ENCODE data around the gene SIX6. TPM values are rescaled to one million over a fixed set of nuclear protein-coding genes. Genes with fewer than 3 reads are reported as not detected.
A peak's percentile ranks its signal among the peaks of the same experiment; 100 is the strongest.
"Not testable (repeated sequence)": the region's sequence is repeated elsewhere in the genome, so short reads cannot be mapped to it uniquely, and the experiment has no call there.

The SIX6 gene
- 1.1 TPM for polyA plus RNA-seq (2013, experiment 1 of 2)
- 1.1 TPM for polyA plus RNA-seq (2013, experiment 2 of 2)

DNA sequence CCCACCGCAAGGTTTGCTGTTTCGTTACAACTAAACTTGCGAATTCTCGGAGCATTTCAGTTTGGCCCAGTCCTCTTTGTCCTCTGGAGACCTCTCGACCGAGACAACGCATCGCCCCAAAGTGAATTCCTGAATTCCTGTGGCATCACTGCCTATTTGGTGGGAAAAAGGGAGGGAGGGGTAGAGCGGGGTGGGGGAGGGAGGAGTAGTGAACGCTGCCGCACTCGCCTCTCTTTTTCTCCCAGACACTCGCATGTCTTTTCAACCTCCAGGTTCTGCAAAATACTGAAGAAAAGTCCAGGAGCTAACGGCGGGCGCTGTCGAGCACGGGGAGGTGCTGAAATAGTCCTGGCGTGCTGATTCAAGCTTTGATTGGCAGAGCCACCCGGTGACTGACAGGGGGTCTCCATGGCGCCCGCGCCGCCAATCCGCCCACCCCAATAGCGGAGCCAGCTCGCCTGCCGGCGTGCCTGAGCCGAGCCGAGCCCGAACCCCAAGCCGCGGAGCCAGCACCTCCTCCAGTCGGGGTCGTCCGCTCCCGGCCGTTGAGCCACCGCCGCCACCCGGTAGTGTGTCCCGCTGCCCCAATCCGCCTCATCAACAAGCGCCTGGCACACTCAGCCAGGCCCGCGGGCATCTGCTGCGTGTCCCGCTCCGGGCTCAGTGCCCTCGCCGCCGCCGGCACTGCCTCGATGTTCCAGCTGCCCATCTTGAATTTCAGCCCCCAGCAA, at the start of gene SIX6:
SIX6 (plus strand) TSS at position 440 of the 731 bp plus-strand sequence; CDS start at position 693, 253 bp downstream.
- peak; percentile 80 for DNase-seq (ENCODE audit: low spot score)
- H3K4me3 ChIP-seq (ENCODE audit: low read length in 2 of 2): peak within 1 kb of the TSS in 1 of 2 donors; percentile 69

DNA sequence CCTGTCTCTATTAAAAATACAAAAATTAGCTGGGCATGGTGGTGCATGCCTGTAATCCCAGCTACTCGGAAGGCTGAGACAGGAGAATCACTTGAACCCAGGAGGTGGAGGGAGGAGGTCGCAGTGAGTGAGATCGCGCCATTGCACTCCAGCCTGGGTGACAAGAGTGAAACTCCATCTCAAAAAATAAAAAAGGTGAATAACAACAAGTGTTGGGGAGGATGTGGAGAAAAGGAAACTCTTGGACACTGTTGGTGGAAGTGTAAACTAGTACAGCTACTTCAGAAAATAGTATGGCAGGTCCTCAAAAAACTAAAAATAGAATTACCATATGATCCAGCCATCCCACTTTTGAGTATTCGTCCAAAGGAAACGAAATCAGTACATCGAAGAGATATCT, 28.7 kb upstream of the SIX6 start:
- not testable (repeated sequence) for H3K23ac ChIP-seq (ENCODE audit: low read depth, low read length, poor library complexity); H2BK15ac ChIP-seq (ENCODE audit: low read length); H2BK12ac ChIP-seq (ENCODE audit: low read length); H3K14ac ChIP-seq (ENCODE audit: low read length); H2BK120ac ChIP-seq (ENCODE audit: low read depth, low read length); H3K4me1 ChIP-seq (ENCODE audit: control insufficient read depth in 2 of 2, insufficient read depth in 1 of 2, low read depth in 1 of 2, low read length in 2 of 2); H3K9ac ChIP-seq (ENCODE audit: low read depth, low read length, poor library complexity); H2AK5ac ChIP-seq (ENCODE audit: low read depth, low read length); H3K4ac ChIP-seq (ENCODE audit: low read length); H3K27ac ChIP-seq (replicated peaks; ENCODE audit: low read length); H4K8ac ChIP-seq (ENCODE audit: low read depth, low read length); H4K91ac ChIP-seq (ENCODE audit: low read depth, low read length, poor library complexity); H2AFZ ChIP-seq (ENCODE audit: low read length); H3K79me1 ChIP-seq (ENCODE audit: low read depth, low read length); H3K9me3 ChIP-seq (replicated peaks in 1 of 2; ENCODE audit: control insufficient read depth in 2 of 2, insufficient read depth in 1 of 2, low read depth in 1 of 2, low read length in 2 of 2); H3K4me2 ChIP-seq (ENCODE audit: insufficient read depth, low read length, poor library complexity, severe bottlenecking); H3K18ac ChIP-seq (ENCODE audit: low read length); H3K4me3 ChIP-seq (ENCODE audit: low read length in 2 of 2); H3K36me3 ChIP-seq (replicated peaks in 1 of 2; ENCODE audit: control insufficient read depth in 2 of 2, insufficient read depth in 2 of 2, low read length in 2 of 2); H2BK5ac ChIP-seq (ENCODE audit: low read length); DNase-seq (ENCODE audit: low spot score)
- WGBS, 2 donors (ENCODE audit: extremely low coverage in 2 of 2, insufficient read length in 2 of 2, insufficient replicate concordance in 1 of 2): no CpG with 5 or more reads among the region's 7 CpGs
- peaks cover 0 to 11% (median 0%) of the 10 kb centered on the region in 3 experiments for H3K27me3 ChIP-seq (ENCODE audit: control insufficient read depth in 3 of 3, insufficient read depth in 3 of 3, low read depth in 1 of 3, low read length in 3 of 3)

More for the DNA sequence above, at the start of gene SIX6:
- Histone ChIP-seq H2BK5ac (ENCODE audit: low read length) (peak within 1 kb of the TSS; percentile 71), H3K14ac (ENCODE audit: low read length) (peak within 1 kb of the TSS; percentile 40), H3K18ac (ENCODE audit: low read length) (peak within 1 kb of the TSS; percentile 89), H3K79me1 (ENCODE audit: low read depth, low read length) (no peaks in the 10 kb centered on the region), H2AFZ (ENCODE audit: low read length) (peak within 1 kb of the TSS; percentile 73), H2BK12ac (ENCODE audit: low read length) (no peak within 1 kb of the TSS), H3K4me1 (ENCODE audit: control insufficient read depth in 2 of 2, insufficient read depth in 1 of 2, low read depth in 1 of 2, low read length in 2 of 2) (peaks cover 0 to 23% of the 10 kb centered on the region in 2 donors), H3K9me3 (replicated peaks in 1 of 2; ENCODE audit: control insufficient read depth in 2 of 2, insufficient read depth in 1 of 2, low read depth in 1 of 2, low read length in 2 of 2) (no peaks in the 10 kb centered on the region), H3K4me2 (ENCODE audit: insufficient read depth, low read length, poor library complexity, severe bottlenecking) (peak within 1 kb of the TSS; percentile 87), H4K91ac (ENCODE audit: low read depth, low read length, poor library complexity) (no peak within 1 kb of the TSS), H2AK5ac (ENCODE audit: low read depth, low read length) (peak within 1 kb of the TSS; percentile 92), H2BK120ac (ENCODE audit: low read depth, low read length) (peak within 1 kb of the TSS; percentile 95), H3K23ac (ENCODE audit: low read depth, low read length, poor library complexity) (peak within 1 kb of the TSS; percentile 83), H3K36me3 (replicated peaks in 1 of 2; ENCODE audit: control insufficient read depth in 2 of 2, insufficient read depth in 2 of 2, low read length in 2 of 2) (no peaks in the 10 kb centered on the region), H3K27me3 (ENCODE audit: control insufficient read depth in 3 of 3, insufficient read depth in 3 of 3, low read depth in 1 of 3, low read length in 3 of 3) (peaks cover 47 to 100% (median 77%) of the 10 kb centered on the region in 3 experiments), H4K8ac (ENCODE audit: low read depth, low read length) (no peak within 1 kb of the TSS), H3K9ac (ENCODE audit: low read depth, low read length, poor library complexity) (peak within 1 kb of the TSS; percentile 93), H3K27ac (replicated peaks; ENCODE audit: low read length) (no peak within 1 kb of the TSS), H3K4ac (ENCODE audit: low read length) (peak within 1 kb of the TSS; percentile 45), H2BK15ac (ENCODE audit: low read length) (peak within 1 kb of the TSS; percentile 78)
- no CpG with 5 or more reads among the region's 55 CpGs for WGBS, 2 donors (ENCODE audit: extremely low coverage in 2 of 2, insufficient read length in 2 of 2, insufficient replicate concordance in 1 of 2)

DNA sequence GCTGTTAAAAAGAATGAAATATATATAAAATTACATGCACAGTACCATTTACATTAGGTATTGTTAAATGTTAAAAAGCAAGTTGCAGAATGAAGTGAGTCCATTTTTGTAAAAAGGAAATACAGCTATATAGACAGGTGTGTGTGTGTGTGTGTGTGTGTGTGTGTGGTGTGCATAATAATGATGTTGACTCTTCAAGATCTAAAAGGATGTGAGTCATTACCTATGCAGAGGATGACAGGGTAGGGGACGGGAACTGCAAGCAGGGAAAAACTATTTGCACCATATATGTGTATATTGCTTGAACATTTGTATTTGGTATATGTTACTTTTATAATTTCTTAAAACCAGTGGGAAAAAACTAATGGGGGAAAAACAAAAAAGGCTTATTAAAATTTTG, 26.2 kb upstream of the SIX6 start:
- DNase-seq (ENCODE audit: low spot score): no peak
- Histone ChIP-seq H3K4me1 (ENCODE audit: control insufficient read depth in 2 of 2, insufficient read depth in 1 of 2, low read depth in 1 of 2, low read length in 2 of 2) (no peaks in the 10 kb centered on the region), H2BK12ac (ENCODE audit: low read length) (no peak overlapping the region), H4K91ac (ENCODE audit: low read depth, low read length, poor library complexity) (no peak overlapping the region), H2AFZ (ENCODE audit: low read length) (no peak overlapping the region), H3K4ac (ENCODE audit: low read length) (no peak overlapping the region), H3K18ac (ENCODE audit: low read length) (no peak overlapping the region), H2AK5ac (ENCODE audit: low read depth, low read length) (no peak overlapping the region), H4K8ac (ENCODE audit: low read depth, low read length) (no peak overlapping the region), H3K9me3 (replicated peaks in 1 of 2; ENCODE audit: control insufficient read depth in 2 of 2, insufficient read depth in 1 of 2, low read depth in 1 of 2, low read length in 2 of 2) (peaks cover 0 to 2% of the 10 kb centered on the region in 2 donors), H2BK15ac (ENCODE audit: low read length) (no peak overlapping the region), H2BK5ac (ENCODE audit: low read length) (no peak overlapping the region), H3K36me3 (replicated peaks in 1 of 2; ENCODE audit: control insufficient read depth in 2 of 2, insufficient read depth in 2 of 2, low read length in 2 of 2) (no peaks in the 10 kb centered on the region), H3K4me3 (ENCODE audit: low read length in 2 of 2) (no peak overlapping the region), H3K27ac (replicated peaks; ENCODE audit: low read length) (no peak overlapping the region), H3K9ac (ENCODE audit: low read depth, low read length, poor library complexity) (no peak overlapping the region), H3K79me1 (ENCODE audit: low read depth, low read length) (no peaks in the 10 kb centered on the region), H3K23ac (ENCODE audit: low read depth, low read length, poor library complexity) (no peak overlapping the region), H3K14ac (ENCODE audit: low read length) (no peak overlapping the region), H3K27me3 (ENCODE audit: control insufficient read depth in 3 of 3, insufficient read depth in 3 of 3, low read depth in 1 of 3, low read length in 3 of 3) (peaks cover 0 to 35% (median 3%) of the 10 kb centered on the region in 3 experiments), H2BK120ac (ENCODE audit: low read depth, low read length) (no peak overlapping the region), H3K4me2 (ENCODE audit: insufficient read depth, low read length, poor library complexity, severe bottlenecking) (no peak overlapping the region)
- no CpG with 5 or more reads among the region's 1 CpG for WGBS, 2 donors (ENCODE audit: extremely low coverage in 2 of 2, insufficient read length in 2 of 2, insufficient replicate concordance in 1 of 2)

DNA sequence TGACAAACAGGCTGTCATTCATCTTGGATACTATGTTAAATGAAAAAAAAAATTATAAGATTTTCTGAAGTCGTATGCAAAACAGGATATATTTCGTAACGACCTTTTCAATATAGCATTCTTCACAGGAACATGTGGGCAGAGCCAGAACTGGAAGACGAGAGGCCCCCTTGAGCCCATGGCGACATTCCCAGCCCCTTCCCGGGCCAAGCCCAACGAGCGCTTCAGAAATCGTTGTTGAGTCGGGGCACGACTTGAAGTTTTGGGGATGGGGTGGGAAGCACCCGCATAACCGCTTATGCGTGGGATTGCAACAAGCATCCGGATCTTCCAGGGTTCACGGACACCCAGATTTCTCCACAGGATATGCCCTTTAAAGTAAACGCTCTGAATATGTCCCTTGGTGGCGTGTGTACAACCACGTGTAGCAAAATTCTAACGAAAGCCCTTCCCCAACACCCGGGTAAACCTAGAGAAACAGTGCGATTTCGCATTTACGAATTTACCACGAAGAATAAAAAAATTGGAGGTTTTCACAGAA, 23.8 kb upstream of the SIX6 start:
- Histone ChIP-seq H3K27me3 (ENCODE audit: control insufficient read depth in 3 of 3, insufficient read depth in 3 of 3, low read depth in 1 of 3, low read length in 3 of 3) (peaks cover 0 to 47% (median 3%) of the 10 kb centered on the region in 3 experiments), H3K9ac (ENCODE audit: low read depth, low read length, poor library complexity) (peak overlapping the region; percentile 86), H3K4me3 (ENCODE audit: low read length in 2 of 2) (peak overlapping the region; percentile 44 to 86), H2AFZ (ENCODE audit: low read length) (peak overlapping the region; percentile 90), H2BK5ac (ENCODE audit: low read length) (peak overlapping the region; percentile 75), H3K79me1 (ENCODE audit: low read depth, low read length) (no peaks in the 10 kb centered on the region), H3K4me1 (ENCODE audit: control insufficient read depth in 2 of 2, insufficient read depth in 1 of 2, low read depth in 1 of 2, low read length in 2 of 2) (no peaks in the 10 kb centered on the region), H3K4me2 (ENCODE audit: insufficient read depth, low read length, poor library complexity, severe bottlenecking) (peak overlapping the region; percentile 61), H4K91ac (ENCODE audit: low read depth, low read length, poor library complexity) (no peak overlapping the region), H3K23ac (ENCODE audit: low read depth, low read length, poor library complexity) (no peak overlapping the region), H3K14ac (ENCODE audit: low read length) (peak overlapping the region; percentile 56), H3K4ac (ENCODE audit: low read length) (no peak overlapping the region), H4K8ac (ENCODE audit: low read depth, low read length) (no peak overlapping the region), H2BK12ac (ENCODE audit: low read length) (no peak overlapping the region), H3K36me3 (replicated peaks in 1 of 2; ENCODE audit: control insufficient read depth in 2 of 2, insufficient read depth in 2 of 2, low read length in 2 of 2) (no peaks in the 10 kb centered on the region), H2AK5ac (ENCODE audit: low read depth, low read length) (peak overlapping the region; percentile 46), H2BK120ac (ENCODE audit: low read depth, low read length) (no peak overlapping the region), H3K18ac (ENCODE audit: low read length) (peak overlapping the region; percentile 97), H2BK15ac (ENCODE audit: low read length) (peak overlapping the region; percentile 92), H3K27ac (replicated peaks; ENCODE audit: low read length) (no peak overlapping the region), H3K9me3 (replicated peaks in 1 of 2; ENCODE audit: control insufficient read depth in 2 of 2, insufficient read depth in 1 of 2, low read depth in 1 of 2, low read length in 2 of 2) (peaks cover 0 to 2% of the 10 kb centered on the region in 2 donors)
- DNase-seq (ENCODE audit: low spot score): no peak
- no CpG with 5 or more reads among the region's 25 CpGs for WGBS, 2 donors (ENCODE audit: extremely low coverage in 2 of 2, insufficient read length in 2 of 2, insufficient replicate concordance in 1 of 2)
